ENCODE measurements around the gene LRBA.
"Not testable (repeated sequence)": the region's sequence is repeated elsewhere in the genome, so short reads cannot be mapped to it uniquely, and the experiment has no call there.

The LRBA gene

DNA sequence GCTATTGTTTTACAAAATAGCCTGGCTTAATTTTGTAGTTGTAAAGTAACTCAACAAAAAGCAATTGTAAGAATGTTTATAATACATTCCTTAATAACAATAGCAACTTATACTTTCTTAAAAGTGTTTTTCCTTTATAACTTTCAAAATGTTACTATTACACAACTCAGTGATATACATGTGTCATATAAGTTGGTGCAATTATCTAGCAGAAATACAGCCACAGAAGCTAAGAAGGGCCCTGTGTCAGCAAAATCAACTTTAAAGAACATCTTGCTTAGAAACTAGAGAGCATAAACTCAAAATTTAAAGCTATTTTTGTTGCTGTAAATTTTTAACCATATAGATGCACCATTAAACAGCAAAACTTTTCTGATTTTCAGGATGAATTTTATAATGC is 474.5 kb downstream of the LRBA start:
- no peak overlapping the region for H3K27ac ChIP-seq
- TF ChIP-seq, protein P1, sequence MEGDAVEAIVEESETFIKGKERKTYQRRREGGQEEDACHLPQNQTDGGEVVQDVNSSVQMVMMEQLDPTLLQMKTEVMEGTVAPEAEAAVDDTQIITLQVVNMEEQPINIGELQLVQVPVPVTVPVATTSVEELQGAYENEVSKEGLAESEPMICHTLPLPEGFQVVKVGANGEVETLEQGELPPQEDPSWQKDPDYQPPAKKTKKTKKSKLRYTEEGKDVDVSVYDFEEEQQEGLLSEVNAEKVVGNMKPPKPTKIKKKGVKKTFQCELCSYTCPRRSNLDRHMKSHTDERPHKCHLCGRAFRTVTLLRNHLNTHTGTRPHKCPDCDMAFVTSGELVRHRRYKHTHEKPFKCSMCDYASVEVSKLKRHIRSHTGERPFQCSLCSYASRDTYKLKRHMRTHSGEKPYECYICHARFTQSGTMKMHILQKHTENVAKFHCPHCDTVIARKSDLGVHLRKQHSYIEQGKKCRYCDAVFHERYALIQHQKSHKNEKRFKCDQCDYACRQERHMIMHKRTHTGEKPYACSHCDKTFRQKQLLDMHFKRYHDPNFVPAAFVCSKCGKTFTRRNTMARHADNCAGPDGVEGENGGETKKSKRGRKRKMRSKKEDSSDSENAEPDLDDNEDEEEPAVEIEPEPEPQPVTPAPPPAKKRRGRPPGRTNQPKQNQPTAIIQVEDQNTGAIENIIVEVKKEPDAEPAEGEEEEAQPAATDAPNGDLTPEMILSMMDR (conservative IDR thresholded peaks at IDR 0.05), result no peak

- not testable (repeated sequence) for H3K27ac ChIP-seq
Observed at GRCh38 chr4:150537911-150538310, 477.2 kb downstream of the LRBA start.

DNA sequence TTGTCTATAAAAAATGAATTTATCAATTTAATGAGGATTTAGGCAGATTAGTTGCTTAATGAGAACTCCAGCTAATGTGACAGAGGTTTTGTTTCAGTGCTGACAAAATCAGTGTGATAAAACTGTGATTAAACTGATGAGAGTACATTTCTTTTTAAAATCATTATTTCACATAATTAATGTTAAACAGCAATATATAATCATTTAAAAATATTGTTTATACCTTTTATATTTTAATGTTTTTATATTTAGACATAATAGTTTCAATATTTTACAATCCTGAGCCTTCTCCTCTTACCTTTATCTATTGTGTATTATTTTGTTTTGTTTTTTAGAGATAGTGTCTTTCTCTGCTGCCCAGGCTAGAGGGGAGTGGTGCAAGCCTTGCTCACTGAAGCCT is 480.3 kb downstream of the LRBA start:
- TF ChIP-seq, protein P1 (conservative IDR thresholded peaks at IDR 0.05), result no peak
- H3K27ac ChIP-seq, result no peak overlapping the region

- H3K27ac ChIP-seq, result no peak overlapping the region
- TF ChIP-seq, protein P1 (conservative IDR thresholded peaks at IDR 0.05), result no peak
Observed at GRCh38 chr4:150533673-150534072, 481.4 kb downstream of the LRBA start.

DNA sequence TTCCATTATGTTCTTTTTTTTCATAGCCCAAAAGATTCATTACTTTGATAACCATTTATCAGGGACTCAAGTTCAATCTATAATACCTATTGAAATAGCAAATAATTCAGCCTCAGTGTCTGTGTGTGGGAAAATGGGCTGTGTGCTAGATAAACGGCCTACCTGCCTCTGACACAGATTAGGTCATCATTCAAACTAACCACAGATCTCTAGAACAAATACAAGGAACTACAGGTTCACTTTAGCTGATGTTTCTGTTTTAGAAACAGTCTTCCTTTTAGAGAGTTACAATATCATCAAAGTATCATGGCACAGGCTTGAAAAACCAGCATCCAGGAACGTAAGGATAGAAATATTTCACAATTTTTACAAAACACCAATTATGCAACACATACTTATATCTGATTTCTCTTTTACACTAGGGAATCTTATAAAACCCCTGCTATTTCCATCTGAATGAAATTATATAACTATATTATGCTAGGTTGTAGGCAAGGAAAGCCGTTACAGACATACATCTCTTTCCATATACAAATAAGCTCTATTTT is 489.7 kb downstream of the LRBA start:
- H3K27ac ChIP-seq, result no peak overlapping the region
- TF ChIP-seq, protein P1 (conservative IDR thresholded peaks at IDR 0.05), result no peak

DNA sequence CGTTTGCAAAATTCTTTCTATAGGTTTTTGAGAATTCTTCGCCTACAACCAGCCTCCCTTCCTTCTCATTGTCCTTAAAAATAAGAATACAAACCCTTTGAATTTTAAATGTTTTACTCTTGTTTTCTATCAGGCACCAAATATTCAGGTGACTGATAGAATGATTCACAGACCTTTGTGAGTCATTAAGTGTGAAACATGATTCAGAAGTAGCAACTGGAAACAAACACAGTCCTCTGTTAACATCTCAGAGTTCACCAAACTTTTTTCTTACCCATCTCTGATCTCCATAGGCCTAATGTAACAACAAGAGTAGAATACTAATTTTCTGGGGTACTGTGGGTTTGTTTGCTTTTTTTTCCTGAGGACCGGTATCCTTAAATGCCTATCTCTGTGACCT is 496.5 kb downstream of the LRBA start:
- H3K27ac ChIP-seq, result no peak overlapping the region
- TF ChIP-seq, protein P1 (conservative IDR thresholded peaks at IDR 0.05), result no peak

DNA sequence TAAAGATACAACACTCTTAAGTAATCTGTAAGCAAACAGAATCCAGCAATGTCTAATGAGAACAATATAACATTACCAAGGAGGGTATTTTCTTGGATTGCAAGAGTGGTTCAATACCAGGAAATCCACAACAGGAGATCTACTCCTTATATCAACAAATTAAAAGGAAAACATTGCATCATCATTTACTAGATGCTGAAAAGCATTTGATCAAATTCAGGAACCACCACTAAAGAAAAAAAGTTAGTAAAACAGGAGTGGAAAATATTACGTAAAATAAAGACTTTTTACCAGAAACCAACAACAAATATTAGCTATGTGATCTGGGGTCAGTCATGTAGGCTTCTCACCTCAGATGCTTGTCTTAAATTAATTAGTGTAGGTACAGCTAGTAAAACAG is 499.9 kb downstream of the LRBA start:
- TF ChIP-seq, protein P1 (conservative IDR thresholded peaks at IDR 0.05), result no peak
- H3K27ac ChIP-seq, result no peak overlapping the region

GRCh38 chr4:150514709-150515108 is 500.4 kb downstream of the LRBA start:
- H3K27ac ChIP-seq, result no peak overlapping the region
- TF ChIP-seq, protein P1 (conservative IDR thresholded peaks at IDR 0.05), result no peak
